Lung microvascular endothelial cell (primary cell): ENCODE data around the gene RILPL2. TPM values are rescaled to one million over a fixed set of nuclear protein-coding genes. Genes with fewer than 3 reads are reported as not detected.
"Not testable (repeated sequence)": the region's sequence is repeated elsewhere in the genome, so short reads cannot be mapped to it uniquely, and the experiment has no call there.

Experiments
- DNase-seq, 2 donors: peaks; one replicate each; pipeline versions ENCODE4 v3.0.0 to v3.0.0-alpha.2; 2010; ENCODE audit warnings: low read depth in 2 of 2
- total RNA-seq: library from RNA; depleted of rRNA; stranded (reverse); fragments of >200 nt; gene quantifications from 2 replicates; pipeline ENCODE4 v1.2.1, GENCODE V29; 2014

Gene RILPL2
- total RNA-seq, 1 donor from 2014 or later, result 3.2 TPM

GRCh38 chr12:123384994-123385376 is 51.5 kb downstream of the RILPL2 start:
- peak in 1 of 2 donors; percentile 26 for DNase-seq

GRCh38 chr12:123384318-123384993 is 52.0 kb downstream of the RILPL2 start:
- DNase-seq, result peak; percentile 20 to 31

- DNase-seq, result no peak
Measured at GRCh38 chr12:123382684-123383083, 53.8 kb downstream of the RILPL2 start.

GRCh38 chr12:123379391-123379790 is 57.1 kb downstream of the RILPL2 start:
- DNase-seq, result no peak

- not testable (repeated sequence) for DNase-seq
Measured at GRCh38 chr12:123372415-123372814, 64.1 kb downstream of the RILPL2 start.

GRCh38 chr12:123371667-123372368 is 64.7 kb downstream of the RILPL2 start:
- DNase-seq, result not testable (repeated sequence)

GRCh38 chr12:123369229-123369628 is 67.3 kb downstream of the RILPL2 start:
- DNase-seq, result no peak

- not testable (repeated sequence) for DNase-seq
Measured at GRCh38 chr12:123368431-123368830, 68.1 kb downstream of the RILPL2 start.

- DNase-seq, result peak in 1 of 2 donors; percentile 28
Measured at GRCh38 chr12:123367511-123367910, 69.0 kb downstream of the RILPL2 start.

Other genes starting within 250 kb of the RILPL2 start
- gene MPHOSPH9, start 203.5 kb downstream of the RILPL2 start, total RNA-seq, result 27.7 and 27.8 TPM in 2 replicates
- gene MTRFR, start 203.2 kb downstream of the RILPL2 start, total RNA-seq, result 7.4 and 7.7 TPM in 2 replicates
- 246 and 369 TPM in 2 replicates for gene CDK2AP1, start 164.8 kb downstream of the RILPL2 start, total RNA-seq
- gene SBNO1, start 71.8 kb downstream of the RILPL2 start, total RNA-seq, result 14.4 and 17.7 TPM in 2 replicates
- gene KMT5A, start 52.6 kb downstream of the RILPL2 start, total RNA-seq, result 19.4 and 24.0 TPM in 2 replicates
- gene SNRNP35, start 21.5 kb upstream of the RILPL2 start, total RNA-seq, result 11.1 and 15.1 TPM in 2 replicates
- gene RILPL1, start 97.0 kb upstream of the RILPL2 start, total RNA-seq, result 2.8 and 4.8 TPM in 2 replicates
- 270 and 341 TPM in 2 replicates for gene TMED2, start 147.9 kb upstream of the RILPL2 start, total RNA-seq
- 6.5 and 10.5 TPM in 2 replicates for gene DDX55, start 165.4 kb upstream of the RILPL2 start, total RNA-seq
- gene EIF2B1, start 197.0 kb upstream of the RILPL2 start, total RNA-seq, result 22.2 and 24.0 TPM in 2 replicates
- 16.7 and 17.0 TPM in 2 replicates for gene GTF2H3, start 197.1 kb upstream of the RILPL2 start, total RNA-seq
- gene TCTN2, start 234.4 kb upstream of the RILPL2 start, total RNA-seq, result 3.8 and 4.6 TPM in 2 replicates